ENCODE results near the gene SIGLEC10.

GRCh38 chr19:51460164-51460992 lies 42.9 kb upstream of the SIGLEC10 start:
- TF ChIP-seq CTCF (IDR thresholded peaks at IDR 0.05; ENCODE audit: insufficient read depth, low read depth, low read length) (no peak), EZH2 (IDR thresholded peaks at IDR 0.05; ENCODE audit: insufficient read depth, low read length) (no peak)

All from astrocyte (in vitro differentiated cells and primary cell).